GM23338 (cell line): ENCODE results near the gene FGGY. TPM values are rescaled to one million over a fixed set of nuclear protein-coding genes. Genes with fewer than 3 reads are reported as not detected.

Experiments used
- ATAC-seq: fragments of 200-7000 bp; cut with Tn5 transposase; 3 replicates; pipeline ENCODE4 v1.9.1; 2020
- DNase-seq: peaks from one replicate; pipeline ENCODE4 v3.0.0-alpha.2; 2015; ENCODE audit warnings: low spot score
- H2AFZ ChIP-seq: fragments of 200-600 bp; sonication (generic); 2 replicates; pipeline ENCODE4 v1.8.0; 2016; ENCODE audit warnings: antibody characterized with exemption, mild to moderate bottlenecking, moderate library complexity
- H3F3A ChIP-seq: fragments of 200-600 bp; sonication (generic); replicated peaks from 2 replicates; pipeline ENCODE4 v1.8.0; 2017; ENCODE audit warnings: antibody characterized with exemption, mixed run types, low read depth
- H3K27ac ChIP-seq: fragments of 200-600 bp; sonication (generic); 2 replicates; pipeline ENCODE4 v1.6.1; 2016; ENCODE audit warnings: low read depth
- H3K27me3 ChIP-seq: fragments of 200-600 bp; sonication (generic); 2 replicates; pipeline ENCODE4 v1.8.0; 2016; ENCODE audit warnings: mild to moderate bottlenecking, mixed run types, moderate library complexity; ENCODE audit not compliant: insufficient read depth
- H3K36me3 ChIP-seq: fragments of 200-600 bp; sonication (generic); 2 replicates; pipeline ENCODE4 v1.8.0; 2016; ENCODE audit warnings: mild to moderate bottlenecking; ENCODE audit not compliant: insufficient read depth
- H3K4me1 ChIP-seq: fragments of 200-600 bp; sonication (generic); 2 replicates; pipeline ENCODE4 v1.8.0; 2016; ENCODE audit warnings: mild to moderate bottlenecking, moderate library complexity; ENCODE audit not compliant: insufficient read depth
- H3K4me2 ChIP-seq: fragments of 200-600 bp; sonication (generic); 2 replicates; pipeline ENCODE4 v1.7.1; 2017; ENCODE audit warnings: mixed run types
- H3K4me3 ChIP-seq: fragments of 200-600 bp; sonication (generic); 2 replicates; pipeline ENCODE4 v1.6.1; 2016; ENCODE audit warnings: mixed run types
- H3K79me2 ChIP-seq: fragments of 200-600 bp; sonication (generic); replicated peaks from 2 replicates; pipeline ENCODE4 v1.8.0; 2017; ENCODE audit warnings: mild to moderate bottlenecking; ENCODE audit not compliant: insufficient read depth
- H3K9me2 ChIP-seq: fragments of 200-600 bp; sonication (generic); 2 replicates; pipeline ENCODE4 v1.8.0; 2017; ENCODE audit not compliant: insufficient read depth
- H4K20me1 ChIP-seq: fragments of 200-600 bp; sonication (generic); replicated peaks from 2 replicates; pipeline ENCODE4 v1.8.0; 2017; ENCODE audit warnings: mild to moderate bottlenecking; ENCODE audit not compliant: insufficient read depth
- H3K27ac Mint-ChIP-seq: 2 replicates; pipeline ENCODE4 v1.8.0; 2020; ENCODE audit warnings: inconsistent platforms, mild to moderate bottlenecking, moderate library complexity, mixed read lengths
- H3K27me3 Mint-ChIP-seq: 3 replicates; pipeline ENCODE4 v1.8.0; 2022; ENCODE audit warnings: low read depth, mild to moderate bottlenecking, moderate library complexity, mixed read lengths, inconsistent platforms; ENCODE audit not compliant: insufficient read depth, poor library complexity
- H3K36me3 Mint-ChIP-seq: 3 replicates; pipeline ENCODE4 v1.8.0; 2021; ENCODE audit warnings: low read depth, mild to moderate bottlenecking, inconsistent platforms, moderate library complexity, mixed read lengths
- H3K4me1 Mint-ChIP-seq: 3 replicates; pipeline ENCODE4 v1.8.0; 2020; ENCODE audit warnings: mild to moderate bottlenecking, inconsistent platforms, mixed read lengths
- H3K4me3 Mint-ChIP-seq: 3 replicates; pipeline ENCODE4 v1.8.0; 2021; ENCODE audit warnings: moderate library complexity, mild to moderate bottlenecking, inconsistent platforms, mixed read lengths
- H3K9me3 Mint-ChIP-seq: 3 replicates; pipeline ENCODE4 v1.8.0; 2020; ENCODE audit warnings: moderate library complexity, mild to moderate bottlenecking, inconsistent platforms, mixed read lengths
- EZH2 ChIP-seq: fragments of 200-600 bp; sonication (generic); IDR thresholded peaks from one replicate; pipeline ENCODE4 v1.8.0; 2017; ENCODE audit warnings: antibody characterized with exemption, mild to moderate bottlenecking, low read depth; ENCODE audit not compliant: unreplicated experiment
- EZH2phosphoT487 ChIP-seq: fragments of 200-600 bp; sonication (generic); IDR thresholded peaks from one replicate; pipeline ENCODE4 v1.8.1; 2018; ENCODE audit warnings: antibody characterized with exemption; ENCODE audit not compliant: unreplicated experiment
- JUNB ChIP-seq: IDR thresholded peaks from one replicate; pipeline ENCODE4 v1.6.1; 2016; ENCODE audit warnings: antibody characterized with exemption; ENCODE audit not compliant: unreplicated experiment
- NANOG ChIP-seq: IDR thresholded peaks from 2 replicates; pipeline ENCODE4 v1.6.1; 2016; ENCODE audit warnings: antibody characterized with exemption, borderline replicate concordance
- POLR2AphosphoS5 ChIP-seq: IDR thresholded peaks from 2 replicates; pipeline ENCODE4 v1.6.1; 2016; ENCODE audit warnings: antibody characterized with exemption, low read depth
- STAT1 ChIP-seq: IDR thresholded peaks from one replicate; pipeline ENCODE4 v1.6.1; 2016; ENCODE audit warnings: antibody characterized with exemption; ENCODE audit not compliant: unreplicated experiment
- ZNF114 ChIP-seq: fragments of 250-450 bp; sonication (Bioruptor Pico); IDR thresholded peaks from 2 replicates; pipeline ENCODE4 v1.5.0; 2020; ENCODE audit warnings: mild to moderate bottlenecking, moderate library complexity
- ZNF331 ChIP-seq: fragments of 250-450 bp; sonication (Bioruptor Pico); IDR thresholded peaks from 2 replicates; pipeline ENCODE4 v1.5.0; 2020; ENCODE audit warnings: low read depth, mild to moderate bottlenecking, moderate library complexity
- ZNF462 ChIP-seq: fragments of 250-450 bp; sonication (Bioruptor Pico); IDR thresholded peaks from 2 replicates; pipeline ENCODE4 v1.5.0; 2020; ENCODE audit warnings: mild to moderate bottlenecking, moderate library complexity
- polyA plus RNA-seq: library from polyadenylated mRNA; unstranded; fragments of >200 nt; fragmentation: Nextera tagmentation; extraction: Ambion mirVana; gene quantifications from 2 replicates; pipeline ENCODE4 v1.2.1, GENCODE V29; 2016
- total RNA-seq: library from RNA; depleted of rRNA; stranded (reverse); fragments of >200 nt; shearing (Covaris generic); gene quantifications from 2 replicates; pipeline ENCODE4 v1.2.3, GENCODE V29; 2014
- TF ChIP-seq, protein P1 (sequence below): IDR thresholded peaks from one replicate; pipeline ENCODE4 v1.6.1; 2018; ENCODE audit warnings: antibody characterized with exemption; ENCODE audit not compliant: unreplicated experiment
- TF ChIP-seq, protein P2 (sequence below): IDR thresholded peaks from 2 replicates; pipeline ENCODE4 v1.6.1; 2016; ENCODE audit warnings: antibody characterized with exemption

The FGGY gene
- total and polyA plus RNA-seq, 2 experiments from 2014 or later = 10.9 to 21.4 TPM

DNA sequence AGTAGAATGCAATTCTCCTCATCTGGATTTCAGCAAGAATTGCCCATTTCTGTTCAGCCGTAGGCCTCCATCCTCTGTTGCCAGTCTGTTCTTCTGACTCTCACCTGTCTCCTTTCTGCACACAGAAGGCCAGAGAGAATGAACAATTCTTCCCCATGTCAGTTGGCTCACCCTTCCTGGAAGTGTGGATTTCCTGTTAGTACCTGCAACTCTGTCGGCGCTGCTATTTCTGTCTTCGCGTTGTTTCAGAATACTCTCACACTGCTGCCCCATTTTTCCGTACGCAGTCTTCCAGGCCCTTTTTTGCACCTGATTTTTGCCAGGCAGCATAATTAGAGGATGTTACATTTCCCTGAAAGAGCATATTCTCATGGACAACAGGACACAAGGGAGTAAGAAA lies 200.7 kb downstream of the FGGY start:
- H4K20me1 ChIP-seq = no peaks in the 10 kb centered on the region
- Mint-ChIP-seq H3K4me3 (no peak overlapping the region), H3K27me3 (no peaks in the 10 kb centered on the region), H3K9me3 (peaks cover 8% of the 10 kb centered on the region; the same call in 2 of the 3 replicates), H3K27ac (no peak overlapping the region), H3K4me1 (peaks cover 12% of the 10 kb centered on the region; the same call in 2 of the 3 replicates), H3K36me3 (no peaks in the 10 kb centered on the region; the same call in 2 of the 3 replicates)
- no peaks in the 10 kb centered on the region for H3K36me3 ChIP-seq
- 0 out of 2 replicates have a peak, but pooled peaks cover 1% of the 10 kb centered on the region for H3K9me2 ChIP-seq
- no peaks in the 10 kb centered on the region for H3K79me2 ChIP-seq
- H3F3A ChIP-seq = no peaks in the 10 kb centered on the region
- ATAC-seq (no peak), DNase-seq (no peak)
- no peak overlapping the region for H3K4me3 ChIP-seq
- H3K4me1 ChIP-seq = peaks cover 5% of the 10 kb centered on the region; the same call in 1 of the 2 replicates
- no peaks in the 10 kb centered on the region for H3K27me3 ChIP-seq
- TF ChIP-seq STAT1 = no peak
- no peak for TF ChIP-seq ZNF331 (CRISPR knock-in tag)
- TF ChIP-seq, protein P1, sequence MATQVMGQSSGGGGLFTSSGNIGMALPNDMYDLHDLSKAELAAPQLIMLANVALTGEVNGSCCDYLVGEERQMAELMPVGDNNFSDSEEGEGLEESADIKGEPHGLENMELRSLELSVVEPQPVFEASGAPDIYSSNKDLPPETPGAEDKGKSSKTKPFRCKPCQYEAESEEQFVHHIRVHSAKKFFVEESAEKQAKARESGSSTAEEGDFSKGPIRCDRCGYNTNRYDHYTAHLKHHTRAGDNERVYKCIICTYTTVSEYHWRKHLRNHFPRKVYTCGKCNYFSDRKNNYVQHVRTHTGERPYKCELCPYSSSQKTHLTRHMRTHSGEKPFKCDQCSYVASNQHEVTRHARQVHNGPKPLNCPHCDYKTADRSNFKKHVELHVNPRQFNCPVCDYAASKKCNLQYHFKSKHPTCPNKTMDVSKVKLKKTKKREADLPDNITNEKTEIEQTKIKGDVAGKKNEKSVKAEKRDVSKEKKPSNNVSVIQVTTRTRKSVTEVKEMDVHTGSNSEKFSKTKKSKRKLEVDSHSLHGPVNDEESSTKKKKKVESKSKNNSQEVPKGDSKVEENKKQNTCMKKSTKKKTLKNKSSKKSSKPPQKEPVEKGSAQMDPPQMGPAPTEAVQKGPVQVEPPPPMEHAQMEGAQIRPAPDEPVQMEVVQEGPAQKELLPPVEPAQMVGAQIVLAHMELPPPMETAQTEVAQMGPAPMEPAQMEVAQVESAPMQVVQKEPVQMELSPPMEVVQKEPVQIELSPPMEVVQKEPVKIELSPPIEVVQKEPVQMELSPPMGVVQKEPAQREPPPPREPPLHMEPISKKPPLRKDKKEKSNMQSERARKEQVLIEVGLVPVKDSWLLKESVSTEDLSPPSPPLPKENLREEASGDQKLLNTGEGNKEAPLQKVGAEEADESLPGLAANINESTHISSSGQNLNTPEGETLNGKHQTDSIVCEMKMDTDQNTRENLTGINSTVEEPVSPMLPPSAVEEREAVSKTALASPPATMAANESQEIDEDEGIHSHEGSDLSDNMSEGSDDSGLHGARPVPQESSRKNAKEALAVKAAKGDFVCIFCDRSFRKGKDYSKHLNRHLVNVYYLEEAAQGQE = no peak
- TF ChIP-seq POLR2AphosphoS5 = no peak
- TF ChIP-seq NANOG = no peak
- H3K27ac ChIP-seq = no peak overlapping the region
- H2AFZ ChIP-seq = no peak overlapping the region
- no peak overlapping the region for H3K4me2 ChIP-seq

GRCh38 chr1:59498640-59499039 lies 201.7 kb downstream of the FGGY start:
- no peak overlapping the region; the same call in 1 of the 2 replicates for H3K27ac Mint-ChIP-seq
- peaks cover 12% of the 10 kb centered on the region; the same call in 2 of the 3 replicates for H3K4me1 Mint-ChIP-seq
- TF ChIP-seq NANOG = no peak
- no peak for TF ChIP-seq ZNF462
- TF ChIP-seq, protein P2, sequence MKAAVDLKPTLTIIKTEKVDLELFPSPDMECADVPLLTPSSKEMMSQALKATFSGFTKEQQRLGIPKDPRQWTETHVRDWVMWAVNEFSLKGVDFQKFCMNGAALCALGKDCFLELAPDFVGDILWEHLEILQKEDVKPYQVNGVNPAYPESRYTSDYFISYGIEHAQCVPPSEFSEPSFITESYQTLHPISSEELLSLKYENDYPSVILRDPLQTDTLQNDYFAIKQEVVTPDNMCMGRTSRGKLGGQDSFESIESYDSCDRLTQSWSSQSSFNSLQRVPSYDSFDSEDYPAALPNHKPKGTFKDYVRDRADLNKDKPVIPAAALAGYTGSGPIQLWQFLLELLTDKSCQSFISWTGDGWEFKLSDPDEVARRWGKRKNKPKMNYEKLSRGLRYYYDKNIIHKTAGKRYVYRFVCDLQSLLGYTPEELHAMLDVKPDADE = no peak
- TF ChIP-seq EZH2phosphoT487 = no peak
- TF ChIP-seq JUNB = no peak
- no peak for TF ChIP-seq EZH2
- TF ChIP-seq ZNF114 (CRISPR knock-in tag) = no peak
- TF ChIP-seq STAT1 = no peak

More at GRCh38 chr1:59498640-59499039, 201.7 kb downstream of the FGGY start:
- H3K4me1 ChIP-seq = peaks cover 5% of the 10 kb centered on the region; the same call in 1 of the 2 replicates
- 0 out of 2 replicates have a peak, but pooled peaks cover 5% of the 10 kb centered on the region for H3K9me2 ChIP-seq
- Mint-ChIP-seq H3K27me3 (no peaks in the 10 kb centered on the region), H3K36me3 (no peaks in the 10 kb centered on the region; the same call in 2 of the 3 replicates), H3K4me3 (no peak overlapping the region), H3K9me3 (peaks cover 8% of the 10 kb centered on the region; the same call in 2 of the 3 replicates)
- no peak for DNase-seq
- H3K27ac ChIP-seq = no peak overlapping the region
- no peaks in the 10 kb centered on the region for H4K20me1 ChIP-seq
- H2AFZ ChIP-seq = no peak overlapping the region
- H3K36me3 ChIP-seq = no peaks in the 10 kb centered on the region
- no peaks in the 10 kb centered on the region for H3K79me2 ChIP-seq
- H3F3A ChIP-seq = no peaks in the 10 kb centered on the region
- no peak for ATAC-seq
- no peak overlapping the region for H3K4me2 ChIP-seq
- no peaks in the 10 kb centered on the region for H3K27me3 ChIP-seq
- H3K4me3 ChIP-seq = no peak overlapping the region
